Measurements from ENCODE around the gene TTC39B. TPM values are rescaled to one million over a fixed set of nuclear protein-coding genes. Genes with fewer than 3 reads are reported as not detected.

TTC39B gene
- total RNA-seq, 1 donor from 2014 or later = 3.1 TPM

GRCh38 chr9:15286161-15286821 is 20.7 kb downstream of the TTC39B start:
- no peak overlapping the region for H3K27ac Mint-ChIP-seq (ENCODE audit: unreplicated experiment)
- H3K36me3 Mint-ChIP-seq (ENCODE audit: unreplicated experiment) = peaks cover 5% of the 10 kb centered on the region
- H3K4me3 Mint-ChIP-seq (ENCODE audit: unreplicated experiment) = no peak overlapping the region
- H3K27me3 Mint-ChIP-seq (ENCODE audit: unreplicated experiment) = no peaks in the 10 kb centered on the region
- H3K9me3 Mint-ChIP-seq (ENCODE audit: unreplicated experiment) = peaks cover 2% of the 10 kb centered on the region
- TF ChIP-seq, protein P1, sequence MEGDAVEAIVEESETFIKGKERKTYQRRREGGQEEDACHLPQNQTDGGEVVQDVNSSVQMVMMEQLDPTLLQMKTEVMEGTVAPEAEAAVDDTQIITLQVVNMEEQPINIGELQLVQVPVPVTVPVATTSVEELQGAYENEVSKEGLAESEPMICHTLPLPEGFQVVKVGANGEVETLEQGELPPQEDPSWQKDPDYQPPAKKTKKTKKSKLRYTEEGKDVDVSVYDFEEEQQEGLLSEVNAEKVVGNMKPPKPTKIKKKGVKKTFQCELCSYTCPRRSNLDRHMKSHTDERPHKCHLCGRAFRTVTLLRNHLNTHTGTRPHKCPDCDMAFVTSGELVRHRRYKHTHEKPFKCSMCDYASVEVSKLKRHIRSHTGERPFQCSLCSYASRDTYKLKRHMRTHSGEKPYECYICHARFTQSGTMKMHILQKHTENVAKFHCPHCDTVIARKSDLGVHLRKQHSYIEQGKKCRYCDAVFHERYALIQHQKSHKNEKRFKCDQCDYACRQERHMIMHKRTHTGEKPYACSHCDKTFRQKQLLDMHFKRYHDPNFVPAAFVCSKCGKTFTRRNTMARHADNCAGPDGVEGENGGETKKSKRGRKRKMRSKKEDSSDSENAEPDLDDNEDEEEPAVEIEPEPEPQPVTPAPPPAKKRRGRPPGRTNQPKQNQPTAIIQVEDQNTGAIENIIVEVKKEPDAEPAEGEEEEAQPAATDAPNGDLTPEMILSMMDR (IDR thresholded peaks at IDR 0.05; ENCODE audit: partially characterized antibody, unreplicated experiment) = no peak
- no peaks in the 10 kb centered on the region for H3K4me1 Mint-ChIP-seq (ENCODE audit: low read depth, unreplicated experiment)
- no peak for DNase-seq

DNA sequence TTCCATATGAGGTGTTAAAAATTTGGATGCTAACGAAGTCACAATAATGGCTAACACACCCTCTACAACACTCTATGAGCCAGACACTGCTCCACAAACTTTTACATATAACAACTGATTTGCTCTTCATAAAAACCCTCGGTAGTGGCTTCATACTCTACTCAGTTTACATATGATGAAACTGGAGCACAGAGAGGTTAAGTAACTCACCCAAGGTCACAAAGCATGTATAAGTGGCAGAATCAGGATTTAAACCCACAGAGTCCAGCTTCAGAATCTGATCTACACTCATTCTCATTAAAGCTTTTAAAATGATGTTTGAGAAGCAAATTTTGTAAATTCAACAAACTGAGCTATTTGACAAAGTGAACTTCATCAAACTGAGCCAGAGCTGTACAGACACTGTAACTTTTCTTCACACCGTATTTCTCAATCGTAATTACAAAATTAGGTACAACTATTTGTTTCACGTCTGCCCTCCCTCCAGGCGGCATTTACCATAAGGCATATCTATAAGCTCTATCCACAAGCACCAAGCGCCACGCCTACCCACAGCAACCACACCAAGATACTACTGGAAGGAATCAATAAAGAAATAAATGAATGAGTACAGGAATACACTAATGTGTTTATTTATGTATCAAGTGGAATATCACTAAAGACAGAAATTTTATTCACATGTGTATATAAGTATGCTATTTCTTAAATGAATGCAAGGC is 24.3 kb downstream of the TTC39B start:
- Mint-ChIP-seq H3K4me1 (ENCODE audit: low read depth, unreplicated experiment) (no peaks in the 10 kb centered on the region), H3K27me3 (ENCODE audit: unreplicated experiment) (no peaks in the 10 kb centered on the region), H3K9me3 (ENCODE audit: unreplicated experiment) (peaks cover 2% of the 10 kb centered on the region), H3K27ac (ENCODE audit: unreplicated experiment) (no peak overlapping the region), H3K4me3 (ENCODE audit: unreplicated experiment) (no peak overlapping the region), H3K36me3 (ENCODE audit: unreplicated experiment) (peaks cover 5% of the 10 kb centered on the region)
- TF ChIP-seq, protein P1 (IDR thresholded peaks at IDR 0.05; ENCODE audit: partially characterized antibody, unreplicated experiment) = no peak
- DNase-seq = no peak

DNA sequence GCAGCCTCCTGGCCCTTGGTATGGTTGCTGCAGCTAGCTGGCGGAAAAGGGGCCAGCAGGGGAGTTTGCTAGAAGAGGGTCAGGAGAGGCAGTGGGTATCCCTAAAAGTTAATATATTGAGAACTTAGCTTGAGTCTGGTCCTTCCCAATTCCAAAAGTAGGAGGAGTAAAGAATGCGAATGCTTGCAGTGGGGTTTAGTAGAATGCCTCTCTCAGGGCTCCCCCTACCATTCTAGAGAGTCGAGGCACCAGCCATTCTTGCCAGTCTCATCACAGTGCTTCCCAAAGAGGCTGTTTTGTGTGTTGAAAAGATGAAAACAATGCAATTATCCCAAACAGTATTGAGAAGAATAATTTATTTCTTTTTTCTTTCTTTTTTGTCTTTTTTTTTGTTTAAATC is 26.4 kb downstream of the TTC39B start:
- Mint-ChIP-seq H3K27ac (ENCODE audit: unreplicated experiment) (no peak overlapping the region), H3K4me3 (ENCODE audit: unreplicated experiment) (no peak overlapping the region), H3K27me3 (ENCODE audit: unreplicated experiment) (no peaks in the 10 kb centered on the region), H3K4me1 (ENCODE audit: low read depth, unreplicated experiment) (no peaks in the 10 kb centered on the region), H3K9me3 (ENCODE audit: unreplicated experiment) (no peaks in the 10 kb centered on the region), H3K36me3 (ENCODE audit: unreplicated experiment) (peaks cover under 1% of the 10 kb centered on the region)
- DNase-seq = no peak
- TF ChIP-seq, protein P1 (IDR thresholded peaks at IDR 0.05; ENCODE audit: partially characterized antibody, unreplicated experiment) = no peak

DNA sequence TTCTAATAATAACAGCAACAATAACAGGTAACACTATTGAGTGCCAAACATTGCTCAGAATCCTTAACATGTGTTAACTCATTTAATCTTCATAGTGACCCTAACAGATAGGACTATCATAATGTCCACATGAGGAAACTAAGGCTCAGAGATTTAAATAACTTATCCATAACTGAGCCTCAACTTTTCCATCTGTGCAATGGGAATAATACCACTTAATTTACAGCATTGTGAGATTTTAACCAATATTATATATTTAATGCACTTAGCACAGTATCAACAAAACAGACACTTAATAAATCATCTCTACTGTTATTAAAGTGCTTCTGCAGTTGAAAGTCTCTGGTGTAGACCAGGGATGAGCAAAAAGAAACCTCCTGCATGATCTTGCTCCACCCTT is 28.2 kb downstream of the TTC39B start:
- no peaks in the 10 kb centered on the region for H3K9me3 Mint-ChIP-seq (ENCODE audit: unreplicated experiment)
- no peak overlapping the region for H3K27ac Mint-ChIP-seq (ENCODE audit: unreplicated experiment)
- H3K27me3 Mint-ChIP-seq (ENCODE audit: unreplicated experiment) = no peaks in the 10 kb centered on the region
- no peak for DNase-seq
- no peak overlapping the region for H3K4me3 Mint-ChIP-seq (ENCODE audit: unreplicated experiment)
- H3K36me3 Mint-ChIP-seq (ENCODE audit: unreplicated experiment) = no peaks in the 10 kb centered on the region
- TF ChIP-seq, protein P1 (IDR thresholded peaks at IDR 0.05; ENCODE audit: partially characterized antibody, unreplicated experiment) = no peak
- no peaks in the 10 kb centered on the region for H3K4me1 Mint-ChIP-seq (ENCODE audit: low read depth, unreplicated experiment)

DNA sequence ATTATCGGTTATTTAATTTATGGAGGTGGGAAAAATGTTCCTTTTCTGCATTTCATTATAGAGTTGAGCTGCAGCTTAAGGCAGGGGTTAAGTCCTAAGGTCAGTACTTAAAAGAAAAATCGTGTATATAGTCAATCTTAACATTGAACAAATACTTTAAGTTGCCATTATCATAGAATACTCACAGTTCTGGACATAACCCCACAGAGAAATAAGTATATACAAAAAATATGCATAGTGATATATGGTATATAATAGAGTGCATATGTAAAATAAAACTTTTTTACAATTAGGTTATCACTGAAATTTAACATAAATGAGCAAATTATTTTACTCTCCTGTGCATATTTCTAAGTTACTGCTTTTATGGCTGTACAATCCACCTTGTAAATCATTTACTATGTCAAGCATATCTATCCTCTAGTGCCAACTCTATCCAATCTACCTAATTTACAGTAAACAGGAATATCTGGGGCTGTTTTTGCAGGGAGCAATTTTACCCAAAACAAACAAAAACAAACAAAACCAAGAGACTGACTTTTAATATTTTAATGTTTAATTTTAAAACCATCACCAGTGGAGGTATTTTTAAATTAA is 28.8 kb downstream of the TTC39B start:
- Mint-ChIP-seq H3K36me3 (ENCODE audit: unreplicated experiment) (no peaks in the 10 kb centered on the region), H3K27me3 (ENCODE audit: unreplicated experiment) (no peaks in the 10 kb centered on the region), H3K27ac (ENCODE audit: unreplicated experiment) (no peak overlapping the region), H3K4me3 (ENCODE audit: unreplicated experiment) (no peak overlapping the region), H3K9me3 (ENCODE audit: unreplicated experiment) (no peaks in the 10 kb centered on the region), H3K4me1 (ENCODE audit: low read depth, unreplicated experiment) (no peaks in the 10 kb centered on the region)
- no peak for DNase-seq
- TF ChIP-seq, protein P1 (IDR thresholded peaks at IDR 0.05; ENCODE audit: partially characterized antibody, unreplicated experiment) = no peak

Data from glutamatergic neuron (in vitro differentiated cells).